Measurements from ENCODE around the gene MYF5.
"Not testable (repeated sequence)": the region's sequence is repeated elsewhere in the genome, so short reads cannot be mapped to it uniquely, and the experiment has no call there.

- not testable (repeated sequence) for TF ChIP-seq CTCF (IDR thresholded peaks at IDR 0.05); ATF1 (CRISPR knock-in tag; IDR thresholded peaks at IDR 0.05); ZNF121 (CRISPR knock-in tag; IDR thresholded peaks at IDR 0.05); SP1 (CRISPR knock-in tag; conservative IDR thresholded peaks at IDR 0.05); ZBTB21 (CRISPR knock-in tag; IDR thresholded peaks at IDR 0.05; ENCODE audit: borderline replicate concordance); FOXK1 (CRISPR knock-in tag; IDR thresholded peaks at IDR 0.05); RELA (CRISPR knock-in tag; IDR thresholded peaks at IDR 0.05; ENCODE audit: borderline replicate concordance); ETV6 (CRISPR knock-in tag; IDR thresholded peaks at IDR 0.05); ATF2 (CRISPR knock-in tag; IDR thresholded peaks at IDR 0.05; ENCODE audit: borderline replicate concordance, low read depth)
- TF ChIP-seq, protein P1, sequence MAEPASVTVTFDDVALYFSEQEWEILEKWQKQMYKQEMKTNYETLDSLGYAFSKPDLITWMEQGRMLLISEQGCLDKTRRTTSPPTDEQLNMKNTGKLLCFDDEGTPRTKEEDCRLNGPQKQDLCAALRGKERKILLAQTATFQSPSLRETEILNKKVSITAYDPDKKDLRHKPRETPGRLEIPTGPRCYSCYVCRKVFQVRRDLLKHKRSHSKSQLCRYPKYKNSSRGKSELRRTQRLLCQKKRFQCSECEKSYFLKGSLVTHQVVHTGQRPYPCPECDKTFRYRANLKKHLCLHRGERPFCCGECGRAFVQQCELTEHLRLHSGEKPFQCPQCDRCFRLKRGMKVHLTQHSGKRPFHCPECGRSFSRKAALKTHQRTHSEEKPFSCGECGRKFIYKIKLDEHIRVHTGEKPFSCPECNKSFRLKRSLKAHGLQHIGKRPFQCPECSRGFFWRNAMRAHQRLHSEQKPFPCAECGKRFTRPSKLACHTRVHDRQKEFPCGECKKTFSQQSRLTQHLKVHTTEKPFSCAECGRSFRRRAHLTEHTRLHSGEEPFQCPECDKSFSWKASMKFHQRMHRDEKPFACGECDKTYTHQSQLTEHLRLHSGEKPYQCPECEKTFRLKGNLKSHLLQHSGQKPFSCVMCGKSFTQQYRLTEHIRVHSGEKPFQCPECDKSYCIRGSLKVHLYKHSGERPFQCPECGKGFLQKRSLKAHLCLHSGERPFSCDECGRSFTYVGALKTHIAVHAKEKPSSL (CRISPR knock-in tag; conservative IDR thresholded peaks at IDR 0.05), result not testable (repeated sequence)
Observed at GRCh38 chr12:80676042-80676636, 40.6 kb upstream of the MYF5 start.
